ENCODE measurements around the gene SAMD3.
"Not testable (repeated sequence)": the region's sequence is repeated elsewhere in the genome, so short reads cannot be mapped to it uniquely, and the experiment has no call there.

The SAMD3 gene, protein sequence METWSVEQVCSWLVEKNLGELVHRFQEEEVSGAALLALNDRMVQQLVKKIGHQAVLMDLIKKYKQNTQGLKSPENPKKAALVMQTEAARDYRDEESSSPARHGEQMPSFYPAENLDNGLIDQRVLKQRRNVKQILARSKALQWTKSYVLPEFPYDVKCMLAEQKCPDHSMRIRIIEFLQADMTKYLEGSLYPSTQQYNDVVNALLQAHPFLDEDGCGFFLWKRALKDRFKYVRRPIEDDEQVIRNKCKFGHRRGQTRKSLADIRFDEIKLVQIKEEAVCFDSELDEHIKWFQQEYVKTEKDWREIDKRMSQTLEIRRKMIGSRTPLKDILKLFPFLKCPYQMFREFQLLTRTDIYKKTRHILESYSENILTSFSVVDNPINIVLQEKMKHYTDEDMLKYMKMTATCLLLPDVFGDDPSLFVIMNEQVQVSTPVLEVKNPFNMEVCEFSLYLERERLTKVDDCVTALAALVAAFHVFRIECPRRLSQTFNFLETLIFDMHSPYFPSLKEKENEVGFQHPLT

DNA sequence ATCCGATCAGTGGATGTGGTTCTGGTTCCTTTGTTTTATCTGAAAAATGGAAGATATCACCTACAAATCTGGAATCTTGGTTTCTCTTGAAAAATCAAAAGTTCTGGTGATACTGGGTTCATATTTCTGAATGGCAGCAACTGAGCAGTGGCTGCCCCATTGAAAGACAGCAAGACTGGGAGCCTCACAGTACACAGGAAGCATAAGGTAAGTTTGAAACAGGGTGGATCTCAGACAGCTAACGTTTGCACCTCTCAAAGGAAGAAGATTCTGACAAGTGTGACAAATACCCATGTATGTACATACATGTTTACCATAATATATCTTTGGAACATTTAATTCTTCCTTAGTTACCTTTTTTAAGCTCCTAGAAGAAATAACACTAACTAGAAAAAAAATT is at the start of gene SAMD3:
Gene SAMD3 (minus strand): TSS at position 177 of the 400 bp plus-strand sequence. CDS start 7,678 bp downstream, outside the sequence.
- peaks cover 8% of the 10 kb centered on the region for H3K9me3 Mint-ChIP-seq
- no peak within 1 kb of the TSS for H3K27ac Mint-ChIP-seq
- no peaks in the 10 kb centered on the region for H3K27me3 Mint-ChIP-seq (ENCODE audit: low read depth, poor library complexity)
- H3K36me3 Mint-ChIP-seq (ENCODE audit: low read depth) = peaks cover 6% of the 10 kb centered on the region
- peaks cover 6% of the 10 kb centered on the region for H3K4me1 Mint-ChIP-seq
- no peak within 1 kb of the TSS for H3K4me3 Mint-ChIP-seq
- no peak for DNase-seq
- TF ChIP-seq, protein P1, sequence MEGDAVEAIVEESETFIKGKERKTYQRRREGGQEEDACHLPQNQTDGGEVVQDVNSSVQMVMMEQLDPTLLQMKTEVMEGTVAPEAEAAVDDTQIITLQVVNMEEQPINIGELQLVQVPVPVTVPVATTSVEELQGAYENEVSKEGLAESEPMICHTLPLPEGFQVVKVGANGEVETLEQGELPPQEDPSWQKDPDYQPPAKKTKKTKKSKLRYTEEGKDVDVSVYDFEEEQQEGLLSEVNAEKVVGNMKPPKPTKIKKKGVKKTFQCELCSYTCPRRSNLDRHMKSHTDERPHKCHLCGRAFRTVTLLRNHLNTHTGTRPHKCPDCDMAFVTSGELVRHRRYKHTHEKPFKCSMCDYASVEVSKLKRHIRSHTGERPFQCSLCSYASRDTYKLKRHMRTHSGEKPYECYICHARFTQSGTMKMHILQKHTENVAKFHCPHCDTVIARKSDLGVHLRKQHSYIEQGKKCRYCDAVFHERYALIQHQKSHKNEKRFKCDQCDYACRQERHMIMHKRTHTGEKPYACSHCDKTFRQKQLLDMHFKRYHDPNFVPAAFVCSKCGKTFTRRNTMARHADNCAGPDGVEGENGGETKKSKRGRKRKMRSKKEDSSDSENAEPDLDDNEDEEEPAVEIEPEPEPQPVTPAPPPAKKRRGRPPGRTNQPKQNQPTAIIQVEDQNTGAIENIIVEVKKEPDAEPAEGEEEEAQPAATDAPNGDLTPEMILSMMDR (IDR thresholded peaks at IDR 0.05) = no peak

DNA sequence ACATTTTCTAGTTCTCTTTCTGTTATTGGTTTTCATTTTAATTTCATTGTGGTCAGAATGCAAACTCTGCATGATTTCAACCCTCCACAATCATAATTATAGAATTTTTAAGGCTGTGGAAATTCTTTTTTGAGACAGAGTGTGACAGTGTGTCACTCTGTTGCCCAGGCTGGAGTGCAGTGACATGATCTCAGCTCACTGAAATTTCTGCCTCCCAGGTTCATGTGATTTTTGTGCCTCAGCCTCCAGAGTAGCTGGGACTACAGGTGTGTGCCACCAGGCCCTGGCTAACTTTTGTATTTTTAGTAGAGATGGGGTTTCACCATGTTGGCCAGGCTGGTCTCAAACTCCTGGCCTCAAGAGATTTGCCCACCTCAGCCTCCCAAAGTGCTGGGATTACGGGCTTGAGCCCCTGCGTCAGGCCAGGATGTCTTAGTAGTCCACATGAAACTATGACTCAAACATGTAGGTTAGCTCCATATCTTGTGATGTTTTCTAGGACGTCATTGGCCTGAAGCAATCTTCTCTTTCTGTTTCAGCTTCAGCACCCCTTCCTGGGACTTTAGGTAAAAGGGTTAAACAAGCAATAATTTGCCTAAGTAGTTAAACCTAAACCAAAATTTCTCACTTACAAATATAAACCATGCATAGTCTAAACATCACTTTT is 47.4 kb upstream of the SAMD3 start:
- peaks cover 9% of the 10 kb centered on the region for H3K36me3 Mint-ChIP-seq (ENCODE audit: low read depth)
- H3K4me1 Mint-ChIP-seq = no peaks in the 10 kb centered on the region
- TF ChIP-seq, protein P1 (IDR thresholded peaks at IDR 0.05) = no peak
- no peak overlapping the region for H3K27ac Mint-ChIP-seq
- no peak for DNase-seq
- peaks cover 2% of the 10 kb centered on the region for H3K27me3 Mint-ChIP-seq (ENCODE audit: low read depth, poor library complexity)
- no peak overlapping the region for H3K4me3 Mint-ChIP-seq
- H3K9me3 Mint-ChIP-seq = peaks cover 52% of the 10 kb centered on the region

DNA sequence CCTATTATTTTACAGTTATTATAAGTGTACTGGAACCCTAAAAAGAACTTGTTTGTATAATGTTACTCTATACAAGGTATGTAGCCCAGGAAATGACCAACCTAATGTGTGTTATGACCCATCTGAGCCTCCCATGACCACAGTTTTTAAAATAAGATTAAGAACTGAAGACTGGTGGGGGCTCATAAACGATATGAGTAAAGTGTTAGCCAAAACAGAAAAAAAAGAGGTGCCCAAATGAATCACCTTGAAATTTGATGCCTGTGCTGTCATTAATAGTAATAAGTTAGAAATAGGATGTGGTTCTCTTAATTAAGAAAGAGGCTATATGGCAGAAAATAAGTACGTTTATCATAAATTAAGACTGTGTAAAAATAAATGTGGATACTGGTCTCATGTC is 42.8 kb upstream of the SAMD3 start:
- not testable (repeated sequence) for H3K27ac Mint-ChIP-seq; H3K4me3 Mint-ChIP-seq; H3K36me3 Mint-ChIP-seq (ENCODE audit: low read depth); DNase-seq; H3K27me3 Mint-ChIP-seq (ENCODE audit: low read depth, poor library complexity); H3K4me1 Mint-ChIP-seq
- peaks cover 32% of the 10 kb centered on the region for H3K9me3 Mint-ChIP-seq

DNA sequence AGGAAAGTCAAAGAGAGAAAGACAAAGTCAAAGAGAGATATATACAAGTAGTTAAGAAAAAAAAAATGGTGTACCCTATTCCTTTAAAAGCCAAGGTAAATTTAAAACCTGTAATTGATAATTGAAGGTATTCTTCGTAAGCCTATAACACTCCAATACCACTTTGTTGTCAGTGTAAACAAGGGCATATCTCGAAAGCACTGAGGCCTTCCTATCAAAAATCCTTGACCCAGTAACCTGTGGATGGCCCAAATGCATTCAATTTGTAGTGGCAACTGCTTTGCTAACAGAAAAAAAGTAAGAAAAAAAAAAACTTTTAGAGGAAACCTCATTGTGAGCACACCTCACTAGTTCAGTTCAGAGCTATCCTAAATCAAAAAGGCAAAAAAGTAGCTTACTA is 39.3 kb upstream of the SAMD3 start:
- H3K4me3 Mint-ChIP-seq = no peak overlapping the region
- no peaks in the 10 kb centered on the region for H3K4me1 Mint-ChIP-seq
- no peak overlapping the region for H3K27ac Mint-ChIP-seq
- H3K9me3 Mint-ChIP-seq = peaks cover 41% of the 10 kb centered on the region
- TF ChIP-seq, protein P1 (IDR thresholded peaks at IDR 0.05) = no peak
- peaks cover 5% of the 10 kb centered on the region for H3K36me3 Mint-ChIP-seq (ENCODE audit: low read depth)
- no peak for DNase-seq
- peaks cover 2% of the 10 kb centered on the region for H3K27me3 Mint-ChIP-seq (ENCODE audit: low read depth, poor library complexity)

DNA sequence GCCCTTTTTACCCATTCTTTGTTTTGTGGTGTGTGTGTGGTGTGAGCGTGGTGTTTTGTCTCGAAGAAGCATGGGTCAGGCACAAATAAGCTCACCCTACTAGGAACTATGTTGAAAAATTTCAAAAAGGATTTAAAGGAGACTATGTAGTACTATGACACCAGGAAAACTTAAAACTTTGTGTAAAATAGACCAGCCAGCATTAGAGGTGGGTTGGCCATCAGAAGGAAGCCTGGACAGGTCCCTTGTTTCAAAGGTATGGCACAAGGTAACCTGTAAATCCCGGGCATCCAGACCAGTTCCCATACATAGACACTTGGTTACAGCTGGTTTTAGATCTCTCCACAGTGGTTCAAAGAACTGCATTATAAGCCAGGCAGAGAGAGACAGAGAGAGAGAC is 38.8 kb upstream of the SAMD3 start:
- H3K9me3 Mint-ChIP-seq = peaks cover 38% of the 10 kb centered on the region
- not testable (repeated sequence) for H3K36me3 Mint-ChIP-seq (ENCODE audit: low read depth); H3K27ac Mint-ChIP-seq; H3K27me3 Mint-ChIP-seq (ENCODE audit: low read depth, poor library complexity); DNase-seq; H3K4me1 Mint-ChIP-seq; H3K4me3 Mint-ChIP-seq

DNA sequence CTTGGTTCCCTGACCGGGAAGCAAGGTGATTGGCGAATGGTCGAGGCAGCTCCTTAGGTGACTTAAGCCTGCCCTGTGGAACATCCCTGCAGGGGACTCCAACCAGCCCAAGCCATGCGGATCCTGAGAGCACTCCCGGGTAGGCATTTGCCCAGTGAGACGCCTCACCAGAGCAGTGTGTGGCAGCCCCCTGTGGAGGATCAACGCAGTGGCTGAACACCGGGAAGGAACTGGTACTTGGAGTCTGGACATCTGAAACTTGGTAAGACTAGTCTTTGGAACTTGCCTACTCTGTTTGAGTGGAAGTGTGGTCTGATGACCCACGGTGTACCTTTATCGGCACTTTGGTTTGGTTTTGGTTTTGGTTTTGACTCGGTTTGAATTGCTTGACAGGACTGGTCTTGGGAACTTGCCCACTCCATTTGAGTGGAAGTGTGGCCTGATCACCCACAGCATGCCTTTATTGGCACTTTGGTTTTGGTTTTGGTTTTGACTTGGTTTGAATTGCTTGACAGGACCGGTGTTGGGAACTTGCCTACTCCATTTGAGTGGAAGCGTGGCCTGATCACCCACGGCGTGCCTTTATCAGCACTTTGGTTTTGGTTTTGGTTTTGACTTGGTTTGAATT is 38.0 kb upstream of the SAMD3 start:
- H3K4me3 Mint-ChIP-seq; H3K4me1 Mint-ChIP-seq; H3K36me3 Mint-ChIP-seq (ENCODE audit: low read depth); H3K27ac Mint-ChIP-seq; DNase-seq; H3K27me3 Mint-ChIP-seq (ENCODE audit: low read depth, poor library complexity): not testable (repeated sequence)
- peaks cover 34% of the 10 kb centered on the region for H3K9me3 Mint-ChIP-seq

DNA sequence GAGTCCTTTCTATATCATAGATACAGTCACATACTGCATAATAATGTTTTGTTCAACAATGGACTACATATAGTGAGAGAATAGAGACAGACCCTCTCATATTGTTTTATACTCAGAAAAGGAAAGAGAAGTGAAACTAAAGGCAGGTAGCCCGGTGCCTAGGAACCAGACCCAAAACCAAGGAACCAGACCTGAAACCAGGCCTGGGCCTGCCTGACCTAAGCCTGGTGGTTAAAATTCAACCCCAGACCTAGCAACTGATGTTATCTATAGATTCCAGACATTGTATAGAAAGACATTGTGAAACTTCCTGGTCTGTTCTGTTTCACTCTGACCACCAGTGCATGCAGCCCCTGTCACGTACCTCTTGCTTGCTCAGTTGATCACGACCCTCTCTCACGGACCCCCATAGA is 37.3 kb upstream of the SAMD3 start:
- not testable (repeated sequence) for H3K27me3 Mint-ChIP-seq (ENCODE audit: low read depth, poor library complexity); DNase-seq; H3K4me3 Mint-ChIP-seq; H3K4me1 Mint-ChIP-seq; H3K27ac Mint-ChIP-seq; H3K36me3 Mint-ChIP-seq (ENCODE audit: low read depth)
- peaks cover 34% of the 10 kb centered on the region for H3K9me3 Mint-ChIP-seq

Measured in nephron progenitor cell (in vitro differentiated cells).